ENCODE data around the gene CALB2.

CALB2 gene

GRCh38 chr16:71399801-71400563 is 41.5 kb downstream of the CALB2 start:
- DNase-seq = no peak

GRCh38 chr16:71402007-71402406 is 43.5 kb downstream of the CALB2 start:
- no peak for DNase-seq

DNA sequence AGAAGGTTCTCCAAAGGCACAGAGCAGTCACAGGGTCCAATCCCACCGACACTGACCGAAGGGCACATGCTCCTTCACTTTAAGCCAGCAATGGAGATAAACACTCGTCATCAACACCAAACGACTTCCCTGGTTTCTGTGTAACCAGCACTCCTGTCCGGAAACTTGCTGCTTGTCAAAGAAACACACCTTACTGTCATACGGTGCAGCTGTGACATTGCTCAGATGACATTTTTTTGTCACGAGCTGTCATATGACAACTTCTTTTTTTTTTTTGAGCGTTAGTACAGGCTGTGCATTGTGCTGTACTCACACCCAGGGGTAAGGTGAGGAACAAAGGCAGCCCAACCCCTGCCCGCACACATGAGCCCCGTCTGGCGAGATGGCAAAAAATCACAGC is 44.2 kb downstream of the CALB2 start:
- no peak for DNase-seq

DNA sequence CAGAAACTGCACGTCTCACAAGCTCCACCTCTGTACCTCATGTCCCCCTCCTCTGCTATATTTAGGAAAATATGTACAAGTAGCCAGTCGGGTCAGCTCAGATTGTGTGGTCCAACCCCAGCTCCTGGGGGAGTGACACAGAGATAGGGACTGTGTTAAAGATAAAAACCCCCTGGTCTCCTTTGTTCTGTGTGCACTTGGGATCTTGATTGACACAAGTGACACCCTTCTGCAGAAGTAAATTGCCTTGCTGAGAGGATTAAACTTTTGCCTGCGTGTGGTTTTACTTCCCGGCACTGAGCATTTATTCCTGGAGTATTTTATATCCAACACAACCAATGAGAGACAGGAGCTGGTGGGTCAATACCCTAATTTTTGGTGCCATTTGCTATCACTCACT is 45.8 kb downstream of the CALB2 start:
- no peak for DNase-seq

DNA sequence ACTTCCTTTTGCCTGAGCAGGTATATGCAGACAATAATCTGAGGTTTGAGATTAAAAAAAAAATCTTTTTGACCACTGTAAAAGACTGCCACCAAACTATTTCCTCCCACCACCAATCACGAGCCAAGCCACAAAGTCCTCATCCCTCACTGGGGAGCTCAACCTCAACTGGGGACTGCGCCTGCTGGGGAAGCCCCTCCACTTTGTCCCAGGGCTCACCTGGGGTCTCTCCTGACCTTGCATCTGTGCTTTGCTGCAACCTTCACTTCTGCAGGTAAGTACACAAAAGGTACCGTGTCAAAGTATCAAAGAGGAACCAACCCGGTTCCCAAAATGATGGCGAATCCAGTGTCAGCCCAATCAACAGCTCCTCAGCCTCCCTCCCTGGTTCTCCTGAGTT is 47.8 kb downstream of the CALB2 start:
- no peak for DNase-seq

- DNase-seq = no peak
Observed at GRCh38 chr16:71406724-71407123, 48.2 kb downstream of the CALB2 start.

- DNase-seq = no peak
Observed at GRCh38 chr16:71407731-71408130, 49.2 kb downstream of the CALB2 start.

DNA sequence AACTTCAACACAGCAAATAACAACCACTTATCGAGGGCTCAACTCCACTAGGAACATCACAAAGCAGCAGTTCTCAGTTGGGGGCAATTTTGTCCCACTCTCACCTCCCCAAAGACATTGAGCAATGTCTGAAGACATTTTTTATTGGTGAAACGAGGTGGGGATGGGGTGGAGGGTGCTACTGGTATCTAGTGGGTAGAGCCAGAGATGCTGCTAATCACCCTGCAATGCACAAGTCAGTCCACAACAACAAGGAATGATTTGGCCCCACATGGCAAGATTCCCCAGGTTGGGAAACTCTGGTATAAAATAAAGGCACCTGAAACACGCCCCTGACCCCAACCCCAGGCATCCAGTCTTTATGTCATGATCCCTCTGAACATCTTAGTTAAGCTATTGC is 50.0 kb downstream of the CALB2 start:
- no peak for DNase-seq

GRCh38 chr16:71409011-71409775 is 50.7 kb downstream of the CALB2 start:
- no peak for DNase-seq

DNA sequence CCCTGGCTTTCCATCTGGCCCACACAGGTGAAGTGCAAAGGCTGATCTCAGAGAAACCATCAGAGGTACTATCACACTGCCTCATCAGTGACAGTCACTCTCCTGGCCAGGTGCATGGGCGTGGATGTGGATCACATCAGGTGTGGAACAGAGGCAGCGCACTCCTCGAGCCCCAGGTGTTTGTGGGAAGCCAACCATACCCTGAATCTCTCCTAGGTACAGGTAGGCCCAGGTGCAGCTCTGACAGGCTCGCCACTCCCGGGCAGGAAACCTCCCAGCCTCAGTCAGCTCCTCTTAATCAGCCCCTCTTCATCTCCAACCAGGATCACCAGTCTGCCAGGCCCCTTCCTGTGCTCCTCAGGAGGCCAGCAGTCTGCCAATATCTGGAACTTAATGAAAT is 51.6 kb downstream of the CALB2 start:
- DNase-seq = no peak

GRCh38 chr16:71412270-71413160 is 54.0 kb downstream of the CALB2 start:
- DNase-seq = peak; percentile 68 to 73

DNA sequence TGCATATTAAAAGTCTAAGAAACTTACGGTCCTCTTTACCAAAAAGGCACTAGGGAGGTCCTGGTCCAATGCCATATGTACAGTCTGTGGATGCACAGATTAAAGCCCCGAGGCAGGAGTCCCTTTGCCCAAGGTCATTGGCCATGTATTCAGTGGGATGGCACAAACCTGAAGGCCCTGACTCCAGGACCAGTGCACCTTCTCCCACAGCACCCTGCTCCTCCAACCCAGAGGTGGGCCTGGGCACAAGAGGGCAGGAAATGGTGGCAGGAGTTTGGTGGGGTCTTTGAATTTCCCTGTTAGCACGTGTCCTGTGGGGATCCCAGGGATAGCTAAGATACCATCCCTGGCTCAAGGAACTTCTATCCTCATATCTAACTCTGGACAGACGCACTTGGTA is 54.8 kb downstream of the CALB2 start:
- no peak for DNase-seq

DNA sequence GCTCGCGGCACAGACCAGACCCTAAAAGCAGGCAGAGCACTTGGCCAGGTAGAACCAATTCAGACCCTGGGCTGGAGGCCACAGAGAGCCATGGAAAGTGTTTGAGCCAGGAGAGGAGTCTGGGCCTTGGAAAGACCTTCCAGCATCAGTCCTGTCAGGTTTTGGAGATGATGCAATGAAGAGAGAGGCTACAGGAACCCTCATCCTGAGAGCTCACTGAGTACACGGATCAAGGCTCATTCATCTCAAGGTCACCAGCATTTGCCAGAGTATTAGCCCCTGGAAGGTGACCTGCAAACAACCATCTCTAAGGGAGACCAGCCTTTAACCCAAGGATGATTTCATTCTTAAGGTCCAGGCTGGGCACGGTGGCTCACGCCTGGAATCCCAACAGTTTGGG is 55.5 kb downstream of the CALB2 start:
- no peak for DNase-seq

DNA sequence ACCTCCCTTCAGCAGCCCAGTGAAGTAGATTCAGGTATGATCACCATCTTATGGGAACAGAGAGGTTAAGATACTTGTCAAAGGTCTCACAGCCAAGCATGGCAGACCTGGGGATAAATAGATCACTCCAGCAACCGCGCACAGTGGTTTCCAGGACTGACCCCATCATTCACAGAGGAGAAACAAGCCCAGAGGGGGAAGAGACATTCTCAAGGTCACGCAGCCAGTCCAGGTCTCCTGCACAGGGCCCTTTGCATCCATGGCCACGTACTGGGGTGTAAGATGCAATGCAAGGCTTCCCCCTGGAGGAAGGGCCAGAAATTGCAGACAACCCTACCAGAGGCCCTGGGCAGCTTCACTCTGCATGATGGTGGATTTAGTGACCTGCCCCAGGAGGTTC is 63.4 kb downstream of the CALB2 start:
- DNase-seq = peak; percentile 26 to 47

DNA sequence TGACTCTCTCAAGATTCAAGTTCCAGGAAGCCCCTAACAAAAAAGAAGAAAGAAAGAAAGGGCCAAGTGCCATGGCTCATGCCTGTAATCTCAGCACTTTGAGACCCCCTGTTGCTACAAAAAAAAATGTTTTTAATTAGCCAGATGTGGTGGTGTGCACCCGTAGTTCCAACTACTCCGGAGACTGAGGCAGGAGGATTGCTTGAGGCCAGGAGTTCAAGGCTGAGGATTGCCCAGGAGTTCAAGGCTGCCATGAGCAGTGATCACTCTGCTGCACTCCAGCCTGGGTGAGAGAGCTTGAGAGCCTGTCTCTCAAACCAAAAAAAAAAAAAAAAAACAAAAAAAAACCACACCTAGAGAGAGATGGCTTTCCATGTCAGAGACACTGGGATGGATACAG is 64.5 kb downstream of the CALB2 start:
- no peak for DNase-seq

GRCh38 chr16:71423865-71424264 is 65.3 kb downstream of the CALB2 start:
- no peak for DNase-seq

GRCh38 chr16:71424626-71425025 is 66.1 kb downstream of the CALB2 start:
- no peak for DNase-seq

GRCh38 chr16:71425746-71426068 is 67.2 kb downstream of the CALB2 start:
- DNase-seq = no peak

GRCh38 chr16:71426069-71426879 is 67.8 kb downstream of the CALB2 start:
- peak; percentile 29 to 40 for DNase-seq

GRCh38 chr16:71426880-71427615 is 68.5 kb downstream of the CALB2 start:
- no peak for DNase-seq

DNA sequence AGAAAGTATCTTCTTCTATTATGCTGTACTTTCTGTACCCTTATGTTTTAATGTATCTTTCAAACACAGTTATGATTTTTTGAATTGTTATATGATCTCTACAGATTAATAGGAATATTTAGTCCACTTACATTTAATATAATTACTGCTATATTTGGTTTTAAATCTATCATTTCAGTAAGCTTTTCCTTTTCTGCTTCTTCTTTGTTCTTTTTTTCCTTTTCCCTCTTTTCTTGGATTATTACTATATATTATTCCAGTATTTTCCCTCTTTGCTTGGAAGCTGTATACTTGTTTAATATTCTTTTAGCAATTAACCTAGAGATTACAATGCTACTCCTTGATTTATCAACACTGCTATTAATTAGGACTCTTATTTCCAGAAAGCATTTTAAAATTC is 69.9 kb downstream of the CALB2 start:
- no peak for DNase-seq

DNA sequence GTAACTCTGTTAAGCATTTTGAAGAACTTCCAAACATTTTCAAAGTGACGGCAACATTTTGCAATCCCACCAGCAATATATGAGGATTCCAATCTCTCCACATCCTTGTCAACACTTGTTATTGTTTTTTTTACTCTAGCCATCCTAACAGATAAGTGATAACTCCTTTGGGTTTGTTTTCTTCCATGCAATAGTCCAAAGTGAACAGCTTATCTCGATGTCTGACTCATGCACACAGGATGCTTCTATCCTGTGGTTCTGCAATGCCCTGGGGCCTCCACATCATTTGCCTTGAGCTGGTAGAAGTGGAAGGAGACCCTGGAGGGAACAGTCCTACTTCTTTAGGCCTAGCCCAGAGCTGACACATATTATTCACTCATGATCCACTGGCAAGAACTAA is 70.4 kb downstream of the CALB2 start:
- DNase-seq = no peak

Data from activated CD4-positive, alpha-beta T cell treated with anti-CD3 and anti-CD28 coated beads, Interleukin-2, amount 50 U/mL, for 48 hours (primary cell).